T-helper 9 cell (primary cell): Measurements from ENCODE around the gene SPG7.

Experiments used
- DNase-seq: peaks from one replicate; pipeline ENCODE4 v3.0.0-alpha.2; 2020

The SPG7 gene

DNA sequence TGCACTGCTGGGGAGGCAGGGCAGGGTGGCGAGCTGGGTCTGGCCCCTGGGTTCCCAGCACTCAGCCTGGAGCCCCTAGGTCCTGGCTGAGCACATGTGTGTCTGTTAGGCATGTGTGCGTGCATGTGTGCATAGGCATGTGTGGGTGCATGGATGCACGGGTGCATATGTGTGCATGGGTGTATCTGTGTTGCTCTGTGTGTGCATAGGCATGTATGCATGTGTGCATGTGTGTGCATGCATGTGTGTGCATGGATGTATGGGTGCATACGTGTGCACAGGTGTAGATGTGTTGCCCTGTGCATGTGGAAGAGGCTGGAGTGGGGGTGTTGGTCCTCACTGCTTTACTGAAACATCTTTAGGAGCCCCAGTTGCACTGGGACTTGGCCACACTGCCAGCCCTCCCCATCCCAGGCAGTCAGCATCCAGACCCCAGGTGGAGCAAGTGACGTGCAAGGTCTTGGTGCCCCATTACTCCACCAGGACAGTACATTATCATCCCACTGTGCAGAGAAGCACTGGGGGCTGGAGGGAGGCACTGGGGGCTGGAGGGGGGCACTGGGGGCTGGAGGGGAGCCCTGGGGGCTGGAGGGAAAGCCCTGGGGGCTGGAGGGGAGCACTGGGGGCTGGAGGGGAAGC lies 94.9 kb downstream of the SPG7 start:
- no peak for DNase-seq

DNA sequence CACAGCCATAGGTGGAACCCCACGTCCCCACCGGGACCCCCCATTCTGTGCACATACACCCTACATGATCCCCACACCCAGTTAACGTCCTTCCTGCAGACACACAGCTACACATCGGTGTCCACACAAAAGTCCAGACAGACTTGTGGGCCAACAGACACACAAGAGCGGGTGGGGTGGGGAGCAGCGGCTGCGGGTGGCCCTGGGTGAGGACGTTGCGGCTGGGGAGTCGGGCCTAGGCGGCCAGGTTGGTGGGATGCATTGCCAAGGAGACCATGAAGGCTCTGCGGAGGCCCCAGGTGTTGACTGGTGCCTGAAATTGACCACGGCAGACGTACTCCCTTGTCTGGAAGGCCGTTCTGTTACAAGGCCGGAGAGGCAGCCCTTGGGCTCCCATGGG lies 96.6 kb downstream of the SPG7 start:
- no peak for DNase-seq

DNA sequence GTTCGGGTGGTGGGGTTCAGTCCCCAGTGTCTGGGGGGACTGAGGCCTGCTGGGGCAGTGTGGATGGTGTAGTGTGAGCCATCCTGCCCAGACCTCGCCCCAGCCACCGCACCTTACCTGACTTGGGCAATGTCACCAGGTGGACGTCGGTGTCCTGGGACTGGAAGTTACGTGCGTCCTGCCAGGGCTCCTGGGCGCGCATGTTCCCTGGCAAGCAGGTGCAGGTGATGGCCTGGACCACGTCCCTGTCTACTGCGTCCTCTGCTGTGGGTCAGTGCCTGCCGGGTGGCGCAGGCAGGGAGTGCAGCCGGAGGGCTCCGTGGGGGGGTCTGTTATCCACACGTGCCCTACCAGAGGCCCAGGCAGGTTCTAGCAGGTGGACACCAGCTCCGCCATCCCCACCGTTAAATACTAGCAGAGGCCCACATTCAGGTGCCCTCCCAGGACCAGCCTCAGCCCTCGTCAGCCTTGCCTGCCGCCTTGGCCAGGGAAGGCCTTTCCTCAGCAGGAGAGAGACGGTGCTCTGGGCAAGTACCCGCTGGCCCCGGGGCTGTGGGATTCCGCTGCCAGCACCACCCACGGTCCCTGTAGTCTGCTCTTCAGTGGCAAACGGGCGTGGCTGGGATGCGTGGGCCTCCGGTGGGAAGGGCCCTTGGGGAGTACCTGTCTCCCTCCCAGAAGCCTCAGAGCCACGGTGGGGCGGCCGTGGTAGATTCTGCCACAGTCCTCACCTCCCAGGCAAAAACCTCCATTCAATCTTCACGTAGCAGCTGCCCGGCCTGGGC lies 97.2 kb downstream of the SPG7 start:
- no peak for DNase-seq

DNA sequence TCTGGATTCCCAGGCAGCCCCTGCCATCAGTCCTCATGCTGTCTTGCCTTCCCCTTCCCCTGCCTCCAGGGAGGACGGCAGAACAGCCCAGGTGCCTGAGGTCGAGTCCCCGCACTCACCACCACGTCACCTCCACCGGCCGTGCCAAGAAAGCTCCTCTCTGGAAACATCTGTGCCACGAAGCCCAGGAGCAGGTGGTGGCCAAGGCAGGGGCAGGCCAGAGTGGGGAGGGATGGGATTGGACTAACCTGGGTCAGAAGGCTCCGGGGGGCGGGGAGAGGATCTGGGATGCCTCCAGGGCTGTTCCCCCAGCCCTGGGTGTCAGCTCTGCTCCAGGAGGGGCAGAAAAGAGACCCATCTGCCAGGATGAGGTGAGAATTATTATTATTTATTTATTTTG lies 97.8 kb downstream of the SPG7 start:
- DNase-seq = no peak
